ENCODE measurements around the gene SUCO.

The SUCO gene

GRCh38 chr1:172642970-172643369, 110.0 kb downstream of the SUCO start:
- DNase-seq: no peak

- DNase-seq: no peak
Measured at GRCh38 chr1:172646653-172647052, 113.7 kb downstream of the SUCO start.

- no peak for DNase-seq
Measured at GRCh38 chr1:172647110-172647564, 114.2 kb downstream of the SUCO start.

- DNase-seq: no peak
Measured at GRCh38 chr1:172647987-172648386, 115.0 kb downstream of the SUCO start.

- no peak for DNase-seq
Measured at GRCh38 chr1:172650474-172651193, 117.7 kb downstream of the SUCO start.

- no peak for DNase-seq
Measured at GRCh38 chr1:172653015-172653709, 120.2 kb downstream of the SUCO start.

GRCh38 chr1:172654535-172654934, 121.6 kb downstream of the SUCO start:
- no peak for DNase-seq

GRCh38 chr1:172656576-172656975, 123.6 kb downstream of the SUCO start:
- no peak for DNase-seq

GRCh38 chr1:172657586-172657985, 124.6 kb downstream of the SUCO start:
- DNase-seq: peak in 1 of 51 donors; percentile 0

GRCh38 chr1:172658871-172659453, 126.0 kb downstream of the SUCO start, which contains the start of gene FASLG:
Gene FASLG, plus strand, starts transcription at chr1:172659103. Its CDS starts 99 bp downstream, at chr1:172659202.
- DNase-seq: no peak

GRCh38 chr1:172661107-172661506, 128.2 kb downstream of the SUCO start:
- no peak for DNase-seq

Measured in hypothalamus (tissue), 51 donors.